Esophagus muscularis mucosa (tissue), 3 donors: ENCODE data around the gene ZKSCAN1.

Experiments used
- CTCF ChIP-seq, 3 experiments: fragments of 200-600 bp in 2 of 3; fragments of 450-650 bp in 1 of 3; sonication (generic) in 2 of 3; IDR thresholded peaks; one replicate each; pipeline ENCODE4 v1.5.1; 2017 to 2019; ENCODE audit warnings: antibody characterized with exemption in 3 of 3, mild to moderate bottlenecking in 2 of 3, moderate library complexity in 1 of 3
- POLR2A ChIP-seq: fragments of 450-650 bp; IDR thresholded peaks from one replicate; pipeline ENCODE4 v1.6.1; 2017; ENCODE audit warnings: antibody characterized with exemption, moderate library complexity, mild to moderate bottlenecking, low read depth
- POLR2AphosphoS5 ChIP-seq, 2 donors: sonication (generic); formaldehyde crosslinking; IDR thresholded peaks; one replicate each; pipeline ENCODE4 v1.6.1; 2017; ENCODE audit warnings: antibody characterized with exemption in 2 of 2

GRCh38 chr7:100087055-100087750 lies 71.8 kb downstream of the ZKSCAN1 start:
- no peak for TF ChIP-seq CTCF (IDR thresholded peaks at IDR 0.05)
- no peak for TF ChIP-seq POLR2A
- TF ChIP-seq POLR2AphosphoS5 (IDR thresholded peaks at IDR 0.05) = peak in 1 of 2 donors; percentile 81
